Mesenteric fat pad (tissue), 1 donor: Measurements from ENCODE around the gene NEU2. TPM values are rescaled to one million over a fixed set of nuclear protein-coding genes. Genes with fewer than 3 reads are reported as not detected.
A peak's percentile ranks its signal among the peaks of the same experiment; 100 is the strongest.

ENCODE experiments used
- DNase-seq: peaks from one replicate; pipeline ENCODE4 v3.0.0-alpha.2; 2020; ENCODE audit warnings: low spot score
- long read RNA-seq: library from polyadenylated mRNA; unstranded; transcript quantifications from one replicate; pipeline ENCODE4 v2.0.0, GENCODE V29; 2020
- total RNA-seq: library from RNA; stranded (reverse); fragmentation: NEBNext Ultra II Directional; extraction: Animal tissue kit (Norgen Biotek cat#: 25700); gene quantifications from one replicate; pipeline ENCODE4 v1.2.1, GENCODE V29; 2021
- donor health status: DM: yes; HTN: yes; CAD: no.

Gene NEU2
- not detected for total RNA-seq
- long read RNA-seq, result 0 reads

- peak; percentile 76 for DNase-seq
Measured at GRCh38 chr2:233032551-233033320, at the start of gene NEU2. TSS of gene NEU2 (plus strand) at chr2:233032672. CDS start at chr2:233032672, 0 bp downstream.

GRCh38 chr2:232982926-232983668 lies 49.4 kb upstream of the NEU2 start:
- DNase-seq, result peak; percentile 74

GRCh38 chr2:232983669-232984140 lies 48.8 kb upstream of the NEU2 start:
- DNase-seq, result peak; percentile 67

- peak; percentile 33 for DNase-seq
Measured at GRCh38 chr2:232984451-232985207, 47.8 kb upstream of the NEU2 start.

GRCh38 chr2:232986155-232986554 lies 46.3 kb upstream of the NEU2 start:
- DNase-seq, result no peak

GRCh38 chr2:232993231-232993821 lies 39.1 kb upstream of the NEU2 start:
- no peak for DNase-seq

GRCh38 chr2:232994446-232994845 lies 38.0 kb upstream of the NEU2 start:
- DNase-seq, result peak; percentile 41

- peak; percentile 55 for DNase-seq
Measured at GRCh38 chr2:232997749-232998665, 34.5 kb upstream of the NEU2 start.

GRCh38 chr2:232998666-232998985 lies 33.8 kb upstream of the NEU2 start:
- DNase-seq, result peak; percentile 43

- DNase-seq, result peak; percentile 65
Measured at GRCh38 chr2:232999354-232999753, 33.1 kb upstream of the NEU2 start.

- peak; percentile 68 for DNase-seq
Measured at GRCh38 chr2:233000886-233001750, 31.4 kb upstream of the NEU2 start.

- DNase-seq, result peak; percentile 80
Measured at GRCh38 chr2:233002829-233003657, 29.4 kb upstream of the NEU2 start.

- peak; percentile 83 for DNase-seq
Measured at GRCh38 chr2:233003658-233004555, 28.6 kb upstream of the NEU2 start.

- peak; percentile 72 for DNase-seq
Measured at GRCh38 chr2:233005096-233005495, 27.4 kb upstream of the NEU2 start.

GRCh38 chr2:233006648-233007047 lies 25.8 kb upstream of the NEU2 start:
- no peak for DNase-seq

GRCh38 chr2:233007270-233007669 lies 25.2 kb upstream of the NEU2 start:
- DNase-seq, result no peak

GRCh38 chr2:233007739-233008138 lies 24.7 kb upstream of the NEU2 start:
- no peak for DNase-seq
